Activated naive CD4-positive, alpha-beta T cell treated with anti-CD3 and anti-CD28 coated beads, Interleukin-2, amount 10 ng/mL, durations not matched to agents 7 days and 5 days (primary cell): Measurements from ENCODE around the gene FLOT1.
A peak's percentile ranks its signal among the peaks of the same experiment; 100 is the strongest.

Experiments
- CTCF ChIA-PET: fragments of 350-600 bp; sonication (Branson Sonifier 250); formaldehyde crosslinking; loops from one replicate; lab custom pipeline; 2021; ENCODE audit warnings: antibody characterized with exemption; lab: Charles Lee
- DNase-seq: peaks from one replicate; pipeline ENCODE4 v3.0.0-alpha.2; 2020
- H3K27ac Mint-ChIP-seq: one replicate; pipeline ENCODE4 v1.8.0; 2021; ENCODE audit warnings: mild to moderate bottlenecking, moderate library complexity, mixed read lengths
- H3K27me3 Mint-ChIP-seq: one replicate; pipeline ENCODE4 v1.8.0; 2021; ENCODE audit warnings: mild to moderate bottlenecking, mixed read lengths
- H3K36me3 Mint-ChIP-seq: one replicate; pipeline ENCODE4 v1.8.0; 2021; ENCODE audit warnings: mixed read lengths
- H3K4me1 Mint-ChIP-seq: one replicate; pipeline ENCODE4 v1.8.0; 2021; ENCODE audit warnings: mixed read lengths
- H3K4me3 Mint-ChIP-seq: one replicate; pipeline ENCODE4 v1.8.0; 2021; ENCODE audit warnings: mild to moderate bottlenecking, moderate library complexity, mixed read lengths
- H3K9me3 Mint-ChIP-seq: one replicate; pipeline ENCODE4 v1.8.0; 2021; ENCODE audit warnings: mixed read lengths

Gene FLOT1

DNA sequence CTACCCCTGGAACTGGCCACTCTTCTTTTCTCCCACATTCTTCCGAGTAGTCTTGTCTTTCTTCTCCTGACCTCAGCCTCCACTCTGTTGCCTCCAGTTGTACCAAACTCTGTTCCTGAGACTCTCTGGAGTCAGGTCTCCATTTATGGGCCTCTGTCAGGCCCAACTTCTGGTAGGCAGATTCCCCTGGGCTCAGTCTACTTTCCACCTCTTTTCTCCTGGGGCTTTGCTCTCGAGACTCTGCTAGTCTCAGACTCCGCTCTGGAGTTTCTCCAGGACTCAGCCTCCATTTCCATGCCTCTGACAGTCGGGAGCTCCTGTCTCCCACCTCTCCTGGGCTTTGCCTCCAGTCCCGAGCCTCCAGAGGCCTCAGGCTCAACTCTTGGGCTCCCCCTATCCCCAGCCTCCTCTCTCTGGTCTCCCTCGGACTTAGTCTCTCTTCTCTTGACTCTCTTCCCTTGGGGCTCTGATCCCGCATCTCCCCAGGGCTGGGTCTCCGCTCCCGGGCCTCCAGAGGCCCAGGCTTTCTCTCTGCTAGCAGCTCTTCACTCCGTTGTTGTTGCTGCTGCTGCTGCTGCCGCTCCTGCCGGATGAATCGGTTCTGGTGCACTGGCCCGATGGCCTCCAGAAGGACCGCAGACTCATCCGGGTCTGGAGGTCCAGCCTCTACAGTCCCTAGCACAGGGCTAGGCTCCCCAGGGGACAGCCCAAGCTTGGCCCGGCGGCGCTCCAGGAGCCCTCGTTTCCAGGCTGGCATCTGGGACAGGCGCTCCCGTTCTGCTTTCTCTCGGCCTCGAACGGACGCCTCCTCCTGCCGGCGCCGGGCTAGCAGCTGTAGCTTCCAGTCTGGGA lies 57.1 kb downstream of the FLOT1 start:
- CTCF ChIA-PET: interaction anchor here (1.1 to 13.1 kb wide), 5 partner anchors 13 to 70 kb away, joined by 3 to 285 read pairs (median 6); partner anchors contain the start of genes DHX16, MDC1 and TUBB
- H3K27ac Mint-ChIP-seq: peak overlapping the region; percentile 90
- H3K9me3 Mint-ChIP-seq: no peaks in the 10 kb centered on the region
- H3K4me3 Mint-ChIP-seq: peak overlapping the region; percentile 99
- peaks cover 36% of the 10 kb centered on the region for H3K4me1 Mint-ChIP-seq
- H3K36me3 Mint-ChIP-seq: peaks cover 67% of the 10 kb centered on the region
- DNase-seq: peak; percentile 50
- no peaks in the 10 kb centered on the region for H3K27me3 Mint-ChIP-seq

DNA sequence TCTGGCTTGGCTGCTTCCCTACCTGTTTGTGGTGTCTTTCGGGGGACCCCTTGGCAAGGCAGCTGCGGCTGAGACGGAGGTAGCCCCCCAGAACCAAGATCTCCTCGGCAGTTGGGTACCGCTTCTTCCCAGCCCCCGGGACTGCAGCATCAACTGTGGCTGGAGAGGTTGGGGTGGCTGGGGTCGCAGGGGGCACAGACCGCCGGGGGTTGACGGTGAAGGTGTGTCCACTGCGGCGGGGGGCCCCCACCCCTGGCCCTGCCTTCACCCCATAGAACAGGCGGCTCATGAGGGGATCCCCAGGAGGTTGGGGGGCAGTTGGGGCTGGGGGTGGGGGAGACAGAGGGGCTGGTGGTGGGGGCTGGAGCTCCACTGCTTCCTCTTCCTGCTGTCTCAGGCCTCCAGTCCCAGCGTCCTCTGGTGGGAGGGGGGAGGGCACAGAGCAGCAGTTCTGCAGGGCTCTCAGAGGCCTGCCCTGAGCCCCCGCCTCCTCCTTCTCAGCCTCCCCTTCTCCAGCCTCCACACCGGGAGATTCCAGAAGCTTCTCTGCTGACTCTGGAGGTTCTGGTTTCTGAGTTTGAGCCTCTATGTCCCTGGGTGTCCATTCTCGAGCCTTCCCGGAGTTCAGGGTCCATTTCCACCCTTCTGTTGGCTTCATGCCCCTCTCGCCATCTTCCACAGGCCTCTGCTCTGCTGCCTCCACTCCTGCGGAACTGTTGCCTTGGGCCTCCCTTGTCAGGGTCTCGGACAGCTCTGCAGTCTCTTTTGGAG lies 57.9 kb downstream of the FLOT1 start:
- H3K27me3 Mint-ChIP-seq: no peaks in the 10 kb centered on the region
- peak; percentile 79 for DNase-seq
- H3K4me3 Mint-ChIP-seq: peak overlapping the region; percentile 99
- no peaks in the 10 kb centered on the region for H3K9me3 Mint-ChIP-seq
- CTCF ChIA-PET: interaction anchor here (1.1 to 13.1 kb wide), 5 partner anchors 12 to 69 kb away, joined by 3 to 285 read pairs (median 6); partner anchors contain the start of genes DHX16, MDC1 and TUBB
- H3K4me1 Mint-ChIP-seq: peaks cover 34% of the 10 kb centered on the region
- peak overlapping the region; percentile 98 for H3K27ac Mint-ChIP-seq
- H3K36me3 Mint-ChIP-seq: peaks cover 73% of the 10 kb centered on the region

DNA sequence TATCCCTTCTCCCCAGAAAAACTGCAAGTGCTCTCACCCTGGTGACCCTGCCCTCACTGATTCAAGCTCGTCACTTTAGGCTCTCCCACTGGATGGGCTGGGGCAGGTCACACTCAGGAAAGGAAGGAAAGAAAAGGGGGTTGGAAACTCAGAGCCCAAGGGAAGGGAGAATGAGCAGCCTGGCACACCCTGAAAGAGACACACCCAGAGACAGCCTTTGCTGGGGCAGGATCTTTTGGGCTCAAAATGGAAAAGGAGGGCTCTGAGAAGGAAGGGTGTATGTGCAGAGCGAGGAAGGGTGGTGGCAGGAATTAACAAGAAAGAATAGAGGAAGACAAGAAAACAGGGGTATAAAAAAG lies 58.5 kb downstream of the FLOT1 start:
- peak overlapping the region; percentile 98 for H3K27ac Mint-ChIP-seq
- no peak for DNase-seq
- H3K36me3 Mint-ChIP-seq: peaks cover 79% of the 10 kb centered on the region
- peaks cover 33% of the 10 kb centered on the region for H3K4me1 Mint-ChIP-seq
- H3K27me3 Mint-ChIP-seq: no peaks in the 10 kb centered on the region
- CTCF ChIA-PET: interaction anchor here (0.9 to 13.1 kb wide), 4 partner anchors 24 to 47 kb away, joined by 3 to 285 read pairs (median 6); partner anchors contain the start of genes MDC1 and TUBB
- H3K9me3 Mint-ChIP-seq: no peaks in the 10 kb centered on the region
- peak overlapping the region; percentile 99 for H3K4me3 Mint-ChIP-seq

DNA sequence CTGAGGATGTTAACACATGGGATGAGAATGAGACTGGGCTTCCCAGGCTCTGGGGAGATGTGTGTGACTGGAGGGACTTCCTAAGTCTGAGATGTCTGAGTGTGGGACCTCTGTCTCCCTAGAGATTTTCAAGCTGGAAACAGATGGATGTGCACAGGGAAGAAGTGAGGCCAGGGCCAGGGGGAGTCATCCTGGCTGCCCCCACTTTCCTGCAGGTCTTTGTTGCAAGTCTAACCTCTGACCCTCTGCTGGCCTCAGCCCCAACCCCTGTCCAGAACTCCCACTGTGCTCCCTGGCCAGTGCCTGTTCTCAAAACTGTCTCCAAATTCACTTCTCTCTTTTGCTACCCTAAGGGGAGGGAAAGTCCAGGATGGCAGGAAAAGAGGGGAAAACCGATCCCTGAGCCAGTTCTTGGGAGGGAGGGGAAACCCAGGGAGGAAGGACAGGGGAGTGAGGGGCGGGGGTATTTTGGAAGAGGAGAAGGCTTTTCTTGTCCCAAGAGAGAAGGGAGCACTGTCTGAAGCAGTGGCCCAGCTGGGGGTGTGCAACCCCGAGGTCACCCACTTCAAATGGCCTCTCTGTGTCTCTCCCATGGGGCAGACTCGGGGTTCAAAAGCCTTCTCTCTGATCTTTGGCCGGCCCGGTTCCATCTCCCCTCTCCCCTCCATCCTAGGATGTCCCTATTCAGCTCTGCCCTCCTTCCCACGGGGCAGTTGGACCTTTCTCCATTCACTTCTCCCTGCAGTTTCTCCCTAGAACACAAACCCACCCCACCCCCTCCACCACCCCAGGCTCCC lies 59.1 kb downstream of the FLOT1 start:
- H3K27me3 Mint-ChIP-seq: no peaks in the 10 kb centered on the region
- CTCF ChIA-PET: interaction anchor here (0.9 to 13.1 kb wide), 3 partner anchors 29 to 64 kb away, joined by 3 to 285 read pairs (median 4); partner anchors contain the start of genes MDC1 and TUBB
- H3K27ac Mint-ChIP-seq: peak overlapping the region; percentile 98
- peaks cover 79% of the 10 kb centered on the region for H3K36me3 Mint-ChIP-seq
- DNase-seq: peak; percentile 29
- H3K4me1 Mint-ChIP-seq: peaks cover 31% of the 10 kb centered on the region
- peak overlapping the region; percentile 99 for H3K4me3 Mint-ChIP-seq
- H3K9me3 Mint-ChIP-seq: no peaks in the 10 kb centered on the region

DNA sequence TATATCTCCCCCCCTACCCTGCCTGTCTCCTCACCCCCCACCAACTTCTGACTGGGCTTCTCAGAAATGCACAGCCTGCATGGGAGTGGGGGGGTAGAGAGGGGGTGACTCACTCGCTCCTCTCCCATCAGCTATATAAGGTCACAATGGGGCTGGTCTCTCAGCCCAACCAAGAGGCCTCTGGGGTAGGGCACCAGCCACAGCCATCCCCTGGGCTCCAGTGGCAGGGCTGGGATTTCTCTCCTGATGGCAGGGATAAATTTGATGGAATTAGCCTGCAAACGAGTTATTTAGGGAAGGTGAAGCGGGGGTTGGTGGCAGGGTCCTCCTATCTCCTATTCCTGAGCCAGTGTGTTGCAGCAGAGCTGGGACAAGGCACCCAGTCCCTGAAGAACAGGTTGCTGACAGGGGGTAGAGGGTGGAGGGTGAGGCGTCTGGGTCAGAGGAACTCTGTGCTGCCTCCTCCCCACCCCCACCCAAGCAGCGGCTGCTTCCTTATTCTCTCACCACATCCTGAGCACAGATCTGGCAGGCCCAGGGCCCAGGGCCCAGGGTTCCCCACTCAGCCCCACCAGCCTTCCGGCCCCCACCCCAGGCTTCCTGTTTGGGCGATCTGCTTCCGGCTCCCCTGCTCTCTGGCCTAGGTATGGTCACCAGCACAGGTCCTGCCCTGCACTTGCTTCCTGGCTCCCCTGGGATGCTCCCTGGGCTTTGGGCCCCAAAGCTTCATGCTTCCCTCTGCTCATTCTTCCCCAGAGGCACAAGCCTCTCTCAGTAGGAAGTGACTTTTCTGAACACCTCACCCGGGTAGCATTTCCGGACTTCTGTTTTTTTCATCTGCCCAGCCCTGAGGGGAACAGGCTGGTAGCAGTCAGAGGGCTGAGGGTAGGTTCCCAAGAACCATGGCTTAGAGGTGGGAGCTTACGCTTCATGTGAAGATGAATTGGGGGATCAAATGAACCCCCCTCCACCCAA lies 60.1 kb downstream of the FLOT1 start:
- DNase-seq: peak; percentile 94

DNA sequence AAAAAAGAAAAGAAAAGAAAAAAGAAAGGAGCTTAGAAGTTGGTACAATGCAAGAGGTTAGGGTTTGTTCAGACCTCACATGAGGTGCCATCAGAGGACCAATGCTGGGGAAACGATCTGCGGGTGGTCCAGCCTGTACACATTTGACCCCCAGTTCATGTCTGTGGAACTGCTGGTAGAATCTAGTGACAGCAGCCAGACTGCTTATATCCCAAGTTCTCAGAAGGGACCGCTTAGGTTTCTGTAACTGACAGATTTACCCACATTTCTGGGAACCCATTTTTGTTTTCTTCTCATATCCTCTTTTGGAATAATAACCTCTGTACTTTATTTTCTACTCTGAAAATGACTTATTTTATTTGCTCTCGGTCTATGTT lies 60.7 kb downstream of the FLOT1 start:
- no peaks in the 10 kb centered on the region for H3K9me3 Mint-ChIP-seq
- H3K27me3 Mint-ChIP-seq: no peaks in the 10 kb centered on the region
- H3K27ac Mint-ChIP-seq: peak overlapping the region; percentile 98
- peak overlapping the region; percentile 99 for H3K4me3 Mint-ChIP-seq
- CTCF ChIA-PET: interaction anchor here (0.7 to 13.1 kb wide), 7 partner anchors 7 to 107 kb away, joined by 3 to 285 read pairs (median 3); partner anchors contain the start of genes DHX16, MDC1 and TUBB
- peaks cover 28% of the 10 kb centered on the region for H3K4me1 Mint-ChIP-seq
- peaks cover 85% of the 10 kb centered on the region for H3K36me3 Mint-ChIP-seq
- DNase-seq: peak; percentile 30

More for the DNA sequence above, 60.1 kb downstream of the FLOT1 start:
- H3K36me3 Mint-ChIP-seq: peaks cover 79% of the 10 kb centered on the region
- H3K4me1 Mint-ChIP-seq: peaks cover 27% of the 10 kb centered on the region
- CTCF ChIA-PET: interaction anchor here (0.7 to 13.1 kb wide), 7 partner anchors 10 to 106 kb away, joined by 3 to 285 read pairs (median 3); partner anchors contain the start of genes DHX16, MDC1 and TUBB
- peak overlapping the region; percentile 98 for H3K27ac Mint-ChIP-seq
- H3K27me3 Mint-ChIP-seq: no peaks in the 10 kb centered on the region
- H3K9me3 Mint-ChIP-seq: no peaks in the 10 kb centered on the region
- peak overlapping the region; percentile 99 for H3K4me3 Mint-ChIP-seq

DNA sequence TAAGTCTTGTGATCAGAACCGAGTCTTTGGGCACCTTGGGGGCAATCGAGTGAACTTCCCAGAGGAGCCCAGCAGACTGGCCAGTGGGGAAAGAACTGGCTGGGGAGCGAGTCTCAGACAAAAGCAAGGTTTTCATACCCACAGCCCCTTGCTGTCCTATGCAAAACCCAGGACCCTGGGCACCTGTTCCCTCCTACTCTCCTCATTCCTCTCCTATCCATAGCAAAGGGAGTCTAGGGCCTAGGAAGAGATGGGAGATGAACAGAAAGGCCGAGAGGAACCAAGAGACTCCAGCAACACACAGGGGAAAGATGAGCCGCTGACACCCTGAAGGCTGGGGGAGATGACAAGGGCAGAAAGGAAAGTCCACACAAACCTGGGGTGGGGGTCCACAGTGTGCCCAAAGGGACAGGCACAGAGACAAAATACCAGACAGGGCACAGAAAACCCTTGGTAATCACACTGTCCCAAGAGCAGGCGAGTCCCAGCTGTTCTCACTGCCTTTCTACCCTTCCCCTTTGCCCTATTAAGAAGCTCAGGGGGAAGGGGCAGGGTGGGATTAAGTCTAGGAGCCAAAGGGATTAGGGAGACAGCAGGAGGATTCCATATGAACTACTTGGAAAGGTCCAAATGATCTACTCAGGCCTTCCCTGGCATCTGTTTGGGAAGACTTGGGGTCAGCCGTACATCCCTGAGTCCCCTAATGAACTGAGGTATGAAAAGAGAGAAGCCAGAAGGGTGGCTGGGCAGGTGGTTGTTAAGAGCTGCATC lies 62.5 kb downstream of the FLOT1 start:
- Mint-ChIP-seq H3K27me3 (no peaks in the 10 kb centered on the region), H3K4me1 (peaks cover 38% of the 10 kb centered on the region)
- CTCF ChIA-PET: interaction anchor here (0.7 to 13.1 kb wide), 11 partner anchors 8 to 150 kb away, joined by 3 to 285 read pairs (median 6); partner anchors contain the start of genes MDC1 and TUBB

DNA sequence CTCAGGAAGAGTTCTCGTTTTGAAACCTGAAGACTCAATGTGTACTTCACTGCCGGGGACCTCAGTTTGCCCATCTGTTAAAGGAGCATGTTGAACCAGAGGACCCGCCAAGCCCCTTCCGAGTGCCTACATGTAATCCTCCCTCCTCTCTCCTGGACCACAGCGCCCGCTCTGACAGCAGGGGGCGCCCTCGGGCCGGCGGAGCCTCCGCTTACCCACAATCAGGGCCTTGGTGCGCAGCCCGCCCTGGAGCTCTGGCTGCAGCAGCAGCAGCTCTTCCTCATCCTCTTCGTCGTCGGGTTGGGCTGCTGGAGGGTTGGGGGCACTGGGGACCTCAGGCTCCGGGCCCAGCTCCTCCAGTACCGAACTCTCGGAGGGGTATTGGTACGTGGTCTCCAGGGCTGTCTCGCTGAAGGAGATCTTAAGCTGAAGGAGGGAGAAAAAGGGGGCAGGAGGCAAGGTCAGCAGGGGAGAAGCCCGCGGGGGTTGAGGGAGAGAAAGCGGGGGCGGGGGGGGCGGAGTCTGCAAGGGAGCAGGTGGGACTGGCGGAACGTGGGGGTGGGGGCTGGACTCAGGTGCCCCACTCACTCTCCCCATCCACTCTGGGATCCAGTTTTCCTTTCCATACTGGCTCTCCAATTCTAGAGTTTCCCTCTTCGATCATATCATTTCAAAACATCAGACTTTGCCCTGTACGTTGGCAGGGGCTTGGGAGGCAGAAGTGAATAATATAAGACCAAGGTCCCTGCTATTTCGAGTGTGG lies 63.3 kb downstream of the FLOT1 start:
- CTCF ChIA-PET: interaction anchor here (0.6 to 13.1 kb wide), 21 partner anchors 9 to 234 kb away, joined by 3 to 285 read pairs (median 3); partner anchors contain the start of genes FLOT1, IER3, MDC1 and TUBB
- H3K27me3 Mint-ChIP-seq: no peaks in the 10 kb centered on the region
- peak overlapping the region; percentile 80 for H3K27ac Mint-ChIP-seq
- H3K4me3 Mint-ChIP-seq: peak overlapping the region; percentile 99
- H3K36me3 Mint-ChIP-seq: peaks cover 75% of the 10 kb centered on the region
- peaks cover 40% of the 10 kb centered on the region for H3K4me1 Mint-ChIP-seq
- peak; percentile 93 for DNase-seq
- no peaks in the 10 kb centered on the region for H3K9me3 Mint-ChIP-seq

More for the DNA sequence above, 62.5 kb downstream of the FLOT1 start:
- Mint-ChIP-seq H3K36me3 (peaks cover 81% of the 10 kb centered on the region), H3K27ac (peak overlapping the region; percentile 98), H3K4me3 (peak overlapping the region; percentile 99), H3K9me3 (no peaks in the 10 kb centered on the region)
- DNase-seq: peak; percentile 25
